Activated T-helper 2 cell treated with anti-CD3 and anti-CD28 coated beads, Interferon-gamma antibody, Interleukin-2, Interleukin-4, amounts not matched to agents 10 μg/mL and 5 μg/mL and 100 μg/mL, durations not matched to agents 14 hours and 24 hours and 36 hours (primary cell): Measurements from ENCODE around the gene HSD11B1L. TPM values are rescaled to one million over a fixed set of nuclear protein-coding genes. Genes with fewer than 3 reads are reported as not detected.
A peak's percentile ranks its signal among the peaks of the same experiment; 100 is the strongest.

Source experiments
- DNase-seq: peaks from one replicate; pipeline ENCODE4 v3.0.0; 2021; ENCODE audit warnings: low spot score
- H3K27ac Mint-ChIP-seq: one replicate; pipeline ENCODE4 v1.8.0; 2021; ENCODE audit warnings: mixed read lengths
- H3K27me3 Mint-ChIP-seq: one replicate; pipeline ENCODE4 v1.8.0; 2021; ENCODE audit warnings: low read depth, mixed read lengths
- H3K36me3 Mint-ChIP-seq: one replicate; pipeline ENCODE4 v1.8.0; 2021; ENCODE audit warnings: low read depth, mixed read lengths
- H3K4me1 Mint-ChIP-seq: one replicate; pipeline ENCODE4 v1.8.0; 2021; ENCODE audit warnings: low read depth, mixed read lengths
- H3K4me3 Mint-ChIP-seq: one replicate; pipeline ENCODE4 v1.8.0; 2021; ENCODE audit warnings: low read depth, mild to moderate bottlenecking, moderate library complexity, mixed read lengths
- H3K9me3 Mint-ChIP-seq: one replicate; pipeline ENCODE4 v1.8.0; 2021; ENCODE audit warnings: mixed read lengths
- intact Hi-C: fragments of 100-400 bp; cut with micrococcal nuclease; formaldehyde crosslinking; loops from one replicate; pipeline ENCODE4 v1.15.1; 2023
- total RNA-seq: library from RNA; stranded (reverse); gene quantifications from 2 replicates; pipeline ENCODE4 v1.2.3, GENCODE V29; 2022

HSD11B1L gene
- total RNA-seq, 1 donor from 2014 or later, result 2.5 TPM

- H3K4me3 Mint-ChIP-seq, result no peak overlapping the region
- no peaks in the 10 kb centered on the region for H3K9me3 Mint-ChIP-seq
- no peak overlapping the region for H3K27ac Mint-ChIP-seq
- no peaks in the 10 kb centered on the region for H3K4me1 Mint-ChIP-seq
- H3K36me3 Mint-ChIP-seq, result peaks cover 37% of the 10 kb centered on the region
- no peaks in the 10 kb centered on the region for H3K27me3 Mint-ChIP-seq
- intact Hi-C loops, result no loop called here
- DNase-seq, result no peak
These were observed 7.1 kb upstream of the HSD11B1L start for GRCh38 chr19:5673752-5674151.

GRCh38 chr19:5674714-5675113, 6.1 kb upstream of the HSD11B1L start:
- Mint-ChIP-seq H3K9me3 (no peaks in the 10 kb centered on the region), H3K27ac (no peak overlapping the region), H3K36me3 (peaks cover 28% of the 10 kb centered on the region), H3K4me1 (peaks cover 4% of the 10 kb centered on the region), H3K4me3 (no peak overlapping the region), H3K27me3 (no peaks in the 10 kb centered on the region)
- intact Hi-C loops, result no loop called here
- no peak for DNase-seq

DNA sequence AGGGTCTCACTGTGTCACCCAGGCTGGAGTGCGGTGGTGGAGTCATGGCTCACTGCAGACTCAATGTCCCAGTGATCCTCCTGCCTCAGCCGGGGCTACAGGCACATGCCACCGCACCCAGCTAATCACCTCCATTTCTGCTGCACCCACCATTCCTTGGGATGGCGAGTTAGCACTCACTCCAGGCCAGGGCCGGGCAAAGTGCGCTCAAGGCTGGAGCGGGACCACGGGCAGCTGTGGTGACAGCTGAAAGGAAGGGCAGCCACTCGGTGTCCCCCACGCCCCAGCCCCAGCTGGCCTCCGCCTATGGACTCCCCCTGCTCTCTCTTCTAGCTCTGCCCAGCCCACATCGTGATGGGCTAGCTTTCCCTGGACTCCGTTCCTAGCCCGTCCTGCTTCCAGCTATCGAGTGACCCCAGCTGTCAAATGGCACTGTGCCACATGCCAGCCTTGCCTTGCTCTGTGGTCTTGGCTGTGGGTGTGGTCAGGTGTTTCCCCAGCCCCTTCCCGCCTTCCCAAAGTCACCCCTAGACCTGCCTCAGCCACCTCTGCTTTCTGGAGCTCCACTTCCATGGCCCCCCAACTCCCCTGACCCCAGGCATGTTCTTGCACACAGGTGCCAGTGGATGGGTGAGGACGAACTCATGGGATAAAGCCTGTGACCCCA, 4.6 kb upstream of the HSD11B1L start:
- Mint-ChIP-seq H3K27ac (no peak overlapping the region), H3K27me3 (no peaks in the 10 kb centered on the region), H3K4me1 (peaks cover 4% of the 10 kb centered on the region), H3K36me3 (peaks cover 23% of the 10 kb centered on the region), H3K4me3 (no peak overlapping the region), H3K9me3 (no peaks in the 10 kb centered on the region)
- no peak for DNase-seq
- intact Hi-C loops, result no loop called here

GRCh38 chr19:5676772-5677105, 4.1 kb upstream of the HSD11B1L start:
- Mint-ChIP-seq H3K36me3 (peaks cover 21% of the 10 kb centered on the region), H3K27ac (no peak overlapping the region), H3K27me3 (no peaks in the 10 kb centered on the region), H3K4me3 (no peak overlapping the region), H3K9me3 (no peaks in the 10 kb centered on the region), H3K4me1 (peaks cover 9% of the 10 kb centered on the region)
- intact Hi-C loops, result no loop called here
- no peak for DNase-seq

- Mint-ChIP-seq H3K27me3 (no peaks in the 10 kb centered on the region), H3K36me3 (peaks cover 17% of the 10 kb centered on the region), H3K9me3 (no peaks in the 10 kb centered on the region), H3K4me1 (peaks cover 12% of the 10 kb centered on the region), H3K4me3 (no peak overlapping the region), H3K27ac (no peak overlapping the region)
- intact Hi-C loops, result no loop called here
- no peak for DNase-seq
These were observed 3.7 kb upstream of the HSD11B1L start for GRCh38 chr19:5677136-5677535.

DNA sequence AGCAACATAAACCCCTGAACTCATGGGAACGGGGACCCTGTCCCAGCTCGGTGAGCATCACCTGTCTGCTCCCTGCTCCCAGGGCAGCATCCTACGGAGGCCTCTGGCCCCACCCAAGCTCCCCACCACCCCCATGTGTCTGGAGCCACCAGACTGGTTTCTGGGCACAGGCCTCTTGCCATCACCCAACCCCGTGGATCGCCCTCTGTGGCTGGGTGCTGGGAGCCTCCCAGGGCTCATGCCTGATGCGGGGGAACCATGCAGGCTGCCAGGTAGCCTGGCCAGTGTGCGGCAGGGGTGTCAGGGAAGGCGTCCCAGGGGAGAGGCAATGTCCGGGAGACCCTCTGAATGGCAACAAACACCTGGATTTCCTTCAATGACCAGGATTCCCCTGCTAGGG, 3.2 kb upstream of the HSD11B1L start:
- intact Hi-C loops, result no loop called here
- H3K36me3 Mint-ChIP-seq, result peaks cover 13% of the 10 kb centered on the region

DNA sequence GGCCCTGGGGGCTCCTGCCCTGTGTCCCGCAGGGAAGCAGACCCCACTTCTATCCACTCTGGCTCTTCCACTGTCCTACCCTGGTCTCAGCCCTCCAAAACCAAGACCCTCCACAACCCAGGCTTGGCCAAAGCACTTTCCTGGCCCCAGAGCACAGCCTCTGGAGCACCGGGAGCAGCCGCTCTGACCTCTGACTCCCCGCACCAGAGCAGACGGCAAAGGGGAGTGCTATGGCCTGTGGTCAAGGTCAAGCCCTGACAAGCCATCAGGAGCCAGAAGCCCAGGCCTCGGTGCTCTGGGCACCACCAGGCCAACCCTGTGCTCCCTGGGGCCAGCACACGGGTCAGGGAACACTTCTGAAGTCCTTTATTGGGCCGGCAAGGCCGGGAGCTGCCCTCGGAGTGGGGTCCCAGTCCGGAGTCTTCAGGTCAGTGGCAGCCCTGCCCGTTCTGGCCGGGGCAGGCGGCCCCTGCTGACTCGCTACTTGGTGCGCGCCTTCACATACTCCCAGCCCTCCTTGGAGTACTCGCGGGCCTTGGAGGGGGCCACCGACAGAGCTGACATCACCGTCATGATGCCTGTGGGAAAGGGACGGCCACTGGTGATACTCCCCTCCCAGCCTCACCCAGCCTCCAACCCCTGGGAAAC, 2.6 kb upstream of the HSD11B1L start:
- intact Hi-C loops, result no loop called here
- Mint-ChIP-seq H3K27me3 (no peaks in the 10 kb centered on the region), H3K27ac (no peak overlapping the region), H3K9me3 (no peaks in the 10 kb centered on the region), H3K4me1 (peaks cover 14% of the 10 kb centered on the region), H3K4me3 (no peak overlapping the region), H3K36me3 (peaks cover 7% of the 10 kb centered on the region)
- DNase-seq, result no peak

More for the DNA sequence above, 3.2 kb upstream of the HSD11B1L start:
- Mint-ChIP-seq H3K4me3 (no peak overlapping the region), H3K4me1 (peaks cover 12% of the 10 kb centered on the region), H3K27me3 (no peaks in the 10 kb centered on the region), H3K9me3 (no peaks in the 10 kb centered on the region), H3K27ac (no peak overlapping the region)
- no peak for DNase-seq

DNA sequence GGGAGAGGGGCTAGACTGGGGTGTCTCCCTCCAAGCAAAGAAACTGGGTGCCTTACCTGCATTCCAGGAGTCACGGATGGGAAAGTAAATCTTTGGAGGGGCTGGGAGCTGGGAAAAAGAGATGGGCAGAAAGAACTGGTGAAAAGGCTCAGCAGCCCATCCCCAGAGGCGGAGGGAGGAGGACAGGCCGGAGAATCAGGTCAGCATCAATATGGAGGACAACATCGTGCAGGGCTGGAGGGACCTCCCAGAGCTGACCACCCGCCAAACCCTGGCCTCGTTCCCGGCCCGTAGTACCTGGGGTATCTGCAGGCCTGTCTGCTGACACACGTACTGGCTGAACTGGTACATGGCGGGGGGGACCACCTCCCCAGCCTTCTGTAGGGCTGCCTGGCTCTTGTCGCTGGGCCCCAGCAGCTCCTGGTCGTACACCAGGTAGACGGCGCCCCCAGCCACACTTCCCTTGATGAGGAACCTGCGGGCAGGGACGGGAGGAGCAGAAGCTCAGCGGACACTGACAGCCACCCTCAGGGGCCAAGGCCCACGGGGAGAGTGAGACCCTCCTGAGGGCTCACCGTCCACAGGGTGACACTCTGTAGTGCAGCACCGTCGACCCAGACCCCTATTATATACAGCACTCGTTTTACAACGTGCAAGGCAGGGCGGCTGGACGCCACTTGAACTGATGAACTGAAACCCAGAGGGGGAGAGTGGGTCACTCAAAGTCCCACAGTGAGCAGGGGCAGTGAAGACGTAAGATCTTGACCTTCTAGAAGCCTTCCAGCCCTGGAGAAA, 1.3 kb upstream of the HSD11B1L start:
- no peak for DNase-seq
- peak overlapping the region; percentile 95 for H3K4me3 Mint-ChIP-seq
- no peaks in the 10 kb centered on the region for H3K36me3 Mint-ChIP-seq
- H3K27me3 Mint-ChIP-seq, result no peaks in the 10 kb centered on the region
- no peaks in the 10 kb centered on the region for H3K9me3 Mint-ChIP-seq
- intact Hi-C loops, result loop anchor here (1.0 to 2.0 kb wide), 4 partner anchors 11 to 111 kb away; partner anchors contain the start of genes CATSPERD, DUS3L, LONP1 and RPL36
- H3K4me1 Mint-ChIP-seq, result peaks cover 14% of the 10 kb centered on the region
- H3K27ac Mint-ChIP-seq, result peak overlapping the region; percentile 87

GRCh38 chr19:5680084-5680436, 767 bp upstream of the HSD11B1L start:
- Mint-ChIP-seq H3K27ac (peak overlapping the region; percentile 87), H3K9me3 (no peaks in the 10 kb centered on the region), H3K4me3 (peak overlapping the region; percentile 95), H3K27me3 (no peaks in the 10 kb centered on the region), H3K4me1 (peaks cover 14% of the 10 kb centered on the region), H3K36me3 (no peaks in the 10 kb centered on the region)
- DNase-seq, result no peak
- intact Hi-C loops, result loop anchor here (1.0 to 2.0 kb wide), 4 partner anchors 10 to 111 kb away; partner anchors contain the start of genes CATSPERD, DUS3L, LONP1 and RPL36

- Mint-ChIP-seq H3K4me3 (peak overlapping the region; percentile 78), H3K27ac (peak overlapping the region; percentile 59), H3K4me1 (peaks cover 17% of the 10 kb centered on the region), H3K27me3 (no peaks in the 10 kb centered on the region), H3K9me3 (no peaks in the 10 kb centered on the region), H3K36me3 (no peaks in the 10 kb centered on the region)
- intact Hi-C loops, result loop anchor here (2.0 kb wide), 2 partner anchors 39 to 109 kb away; partner anchors contain the start of genes CATSPERD, DUS3L and LONP1
- DNase-seq, result no peak
These were observed 722 bp downstream of the HSD11B1L start for GRCh38 chr19:5681391-5682106.

GRCh38 chr19:5682107-5682482, 1.3 kb downstream of the HSD11B1L start:
- H3K27ac Mint-ChIP-seq, result no peak overlapping the region
- H3K27me3 Mint-ChIP-seq, result no peaks in the 10 kb centered on the region
- no peaks in the 10 kb centered on the region for H3K36me3 Mint-ChIP-seq
- DNase-seq, result no peak
- peak overlapping the region; percentile 78 for H3K4me3 Mint-ChIP-seq
- intact Hi-C loops, result no loop called here
- H3K4me1 Mint-ChIP-seq, result peaks cover 18% of the 10 kb centered on the region
- no peaks in the 10 kb centered on the region for H3K9me3 Mint-ChIP-seq

GRCh38 chr19:5683177-5683886, 2.5 kb downstream of the HSD11B1L start:
- DNase-seq, result no peak
- no peaks in the 10 kb centered on the region for H3K36me3 Mint-ChIP-seq
- peaks cover 20% of the 10 kb centered on the region for H3K4me1 Mint-ChIP-seq
- H3K27ac Mint-ChIP-seq, result peak overlapping the region; percentile 29
- H3K9me3 Mint-ChIP-seq, result no peaks in the 10 kb centered on the region
- peak overlapping the region; percentile 49 for H3K4me3 Mint-ChIP-seq
- H3K27me3 Mint-ChIP-seq, result no peaks in the 10 kb centered on the region
- intact Hi-C loops, result no loop called here
